Measurements from ENCODE around the gene TMEM81. TPM values are rescaled to one million over a fixed set of nuclear protein-coding genes. Genes with fewer than 3 reads are reported as not detected.

The TMEM81 gene
- total RNA-seq, 1 experiment from 2014 or later = 4.3 TPM

DNA sequence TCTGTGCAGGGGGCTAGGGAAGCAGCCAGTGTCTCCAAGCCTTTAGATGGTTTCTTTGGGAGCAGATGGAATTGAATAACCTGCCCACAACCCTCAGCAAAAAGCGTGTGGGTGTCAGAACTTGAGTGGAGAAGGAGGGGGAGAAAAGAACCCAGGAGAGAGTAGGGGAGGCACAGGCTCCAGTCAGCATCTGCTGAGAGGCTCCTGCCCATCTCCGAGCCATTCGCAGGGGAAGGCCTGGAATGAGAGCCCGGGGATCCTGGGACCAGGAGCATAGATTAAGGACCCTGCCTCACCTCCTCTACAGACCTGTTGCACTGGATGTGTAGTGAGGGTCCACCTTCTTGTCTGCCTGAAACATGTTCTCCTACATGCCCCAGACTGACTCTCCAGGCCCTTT, 16.3 kb downstream of the TMEM81 start:
- Mint-ChIP-seq H3K4me1 (ENCODE audit: low read depth, unreplicated experiment) (no peaks in the 10 kb centered on the region), H3K27ac (ENCODE audit: unreplicated experiment) (no peak overlapping the region), H3K36me3 (ENCODE audit: insufficient read depth, unreplicated experiment) (no peaks in the 10 kb centered on the region), H3K9me3 (ENCODE audit: unreplicated experiment) (no peaks in the 10 kb centered on the region), H3K4me3 (ENCODE audit: unreplicated experiment) (no peak overlapping the region), H3K27me3 (ENCODE audit: insufficient read depth, unreplicated experiment) (peaks cover 2% of the 10 kb centered on the region)
- ChIA-PET CTCF (no interaction called here), POLR2A (no interaction called here)
- Histone ChIP-seq H3K27me3 (replicated peaks; ENCODE audit: control insufficient read depth, insufficient read depth, low read length) (no peaks in the 10 kb centered on the region), H3K4me3 (ENCODE audit: low read depth, low read length) (no peak overlapping the region), H3K9me3 (no peaks in the 10 kb centered on the region), H3K4me1 (no peaks in the 10 kb centered on the region), H3K36me3 (ENCODE audit: control insufficient read depth, insufficient read depth, low read length) (no peaks in the 10 kb centered on the region)
- BruUV-seq (replicated peaks) = no TSS peak
- TF ChIP-seq, protein P1, sequence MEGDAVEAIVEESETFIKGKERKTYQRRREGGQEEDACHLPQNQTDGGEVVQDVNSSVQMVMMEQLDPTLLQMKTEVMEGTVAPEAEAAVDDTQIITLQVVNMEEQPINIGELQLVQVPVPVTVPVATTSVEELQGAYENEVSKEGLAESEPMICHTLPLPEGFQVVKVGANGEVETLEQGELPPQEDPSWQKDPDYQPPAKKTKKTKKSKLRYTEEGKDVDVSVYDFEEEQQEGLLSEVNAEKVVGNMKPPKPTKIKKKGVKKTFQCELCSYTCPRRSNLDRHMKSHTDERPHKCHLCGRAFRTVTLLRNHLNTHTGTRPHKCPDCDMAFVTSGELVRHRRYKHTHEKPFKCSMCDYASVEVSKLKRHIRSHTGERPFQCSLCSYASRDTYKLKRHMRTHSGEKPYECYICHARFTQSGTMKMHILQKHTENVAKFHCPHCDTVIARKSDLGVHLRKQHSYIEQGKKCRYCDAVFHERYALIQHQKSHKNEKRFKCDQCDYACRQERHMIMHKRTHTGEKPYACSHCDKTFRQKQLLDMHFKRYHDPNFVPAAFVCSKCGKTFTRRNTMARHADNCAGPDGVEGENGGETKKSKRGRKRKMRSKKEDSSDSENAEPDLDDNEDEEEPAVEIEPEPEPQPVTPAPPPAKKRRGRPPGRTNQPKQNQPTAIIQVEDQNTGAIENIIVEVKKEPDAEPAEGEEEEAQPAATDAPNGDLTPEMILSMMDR (IDR thresholded peaks at IDR 0.05; ENCODE audit: insufficient read depth in 1 of 2, low read depth in 1 of 2, low read length in 1 of 2, severe bottlenecking in 1 of 2, unreplicated experiment in 1 of 2) = no peak
- intact Hi-C loops (cut with micrococcal nuclease; ENCODE audit: unreplicated experiment) = no loop called here
- DNase-seq = no peak

DNA sequence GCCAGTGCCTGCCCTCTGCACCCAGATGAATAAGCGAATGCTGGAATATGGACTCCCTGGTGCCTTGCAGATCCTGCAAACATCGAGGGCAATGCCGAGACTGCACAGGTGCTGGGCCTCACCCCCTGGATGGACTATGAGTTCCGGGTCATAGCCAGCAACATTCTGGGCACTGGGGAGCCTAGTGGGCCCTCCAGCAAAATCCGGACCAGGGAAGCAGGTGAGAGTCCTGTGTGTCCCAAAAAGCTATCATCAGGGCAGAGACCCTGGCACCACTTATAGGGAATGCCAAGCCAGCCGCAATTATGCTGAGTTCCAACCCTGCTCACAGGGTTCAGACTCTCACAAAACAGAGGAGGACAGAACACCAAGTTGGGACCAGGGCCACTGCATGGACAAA, 17.2 kb downstream of the TMEM81 start:
- Mint-ChIP-seq H3K36me3 (ENCODE audit: insufficient read depth, unreplicated experiment) (no peaks in the 10 kb centered on the region), H3K27ac (ENCODE audit: unreplicated experiment) (no peak overlapping the region), H3K9me3 (ENCODE audit: unreplicated experiment) (no peaks in the 10 kb centered on the region), H3K4me1 (ENCODE audit: low read depth, unreplicated experiment) (no peaks in the 10 kb centered on the region), H3K4me3 (ENCODE audit: unreplicated experiment) (no peak overlapping the region), H3K27me3 (ENCODE audit: insufficient read depth, unreplicated experiment) (peaks cover 2% of the 10 kb centered on the region)
- intact Hi-C loops (cut with micrococcal nuclease; ENCODE audit: unreplicated experiment) = no loop called here
- TF ChIP-seq, protein P1 (IDR thresholded peaks at IDR 0.05; ENCODE audit: insufficient read depth in 1 of 2, low read depth in 1 of 2, low read length in 1 of 2, severe bottlenecking in 1 of 2, unreplicated experiment in 1 of 2) = no peak
- Histone ChIP-seq H3K27me3 (replicated peaks; ENCODE audit: control insufficient read depth, insufficient read depth, low read length) (no peaks in the 10 kb centered on the region), H3K4me1 (no peaks in the 10 kb centered on the region), H3K36me3 (ENCODE audit: control insufficient read depth, insufficient read depth, low read length) (no peaks in the 10 kb centered on the region), H3K9me3 (no peaks in the 10 kb centered on the region), H3K4me3 (ENCODE audit: low read depth, low read length) (no peak overlapping the region)
- ChIA-PET POLR2A (no interaction called here), CTCF (interaction anchor here (0.9 kb wide), 1 partner anchor 78 kb away, joined by 3 read pairs; no protein-coding TSS in a partner anchor)
- no TSS peak for BruUV-seq (replicated peaks)
- no peak for DNase-seq

DNA sequence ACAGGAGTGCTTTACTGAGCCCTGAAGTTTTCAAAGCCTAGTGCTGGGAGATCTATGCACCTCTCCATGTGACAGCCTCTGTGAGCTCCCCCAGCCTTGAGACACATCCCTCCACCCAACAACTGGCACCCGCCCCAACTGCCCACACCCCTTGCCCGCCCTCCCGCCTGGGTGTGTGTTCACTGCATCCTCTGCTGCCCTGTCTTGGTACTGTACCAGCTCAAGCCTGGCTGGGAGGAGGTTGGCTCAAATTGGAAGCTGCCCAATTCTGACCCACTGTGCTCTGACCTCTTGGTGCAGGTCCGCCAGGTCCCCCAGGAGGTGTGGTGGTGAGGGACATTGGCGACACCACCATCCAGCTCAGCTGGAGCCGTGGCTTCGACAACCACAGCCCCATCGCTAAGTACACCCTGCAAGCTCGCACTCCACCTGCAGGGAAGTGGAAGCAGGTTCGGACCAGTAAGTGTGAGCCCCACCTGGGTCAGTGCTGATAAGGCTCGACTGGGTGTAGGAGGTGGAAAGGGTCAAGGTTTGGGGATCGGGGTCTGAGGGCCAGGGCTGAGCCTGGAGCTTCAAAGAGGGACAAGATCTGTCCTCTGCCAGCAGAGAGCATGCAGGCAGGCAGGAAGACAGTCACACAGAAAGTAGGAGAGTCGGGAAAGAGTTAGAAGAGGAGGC, 18.0 kb downstream of the TMEM81 start:
- no peaks in the 10 kb centered on the region for H3K36me3 ChIP-seq (ENCODE audit: control insufficient read depth, insufficient read depth, low read length)
- H3K9me3 ChIP-seq = no peaks in the 10 kb centered on the region
- no peaks in the 10 kb centered on the region for H3K9me3 Mint-ChIP-seq (ENCODE audit: unreplicated experiment)
- no peak for DNase-seq
- no peak overlapping the region for H3K4me3 ChIP-seq (ENCODE audit: low read depth, low read length)
- BruUV-seq (replicated peaks) = no TSS peak
- H3K4me3 Mint-ChIP-seq (ENCODE audit: unreplicated experiment) = no peak overlapping the region
- H3K36me3 Mint-ChIP-seq (ENCODE audit: insufficient read depth, unreplicated experiment) = no peaks in the 10 kb centered on the region
- intact Hi-C loops (cut with micrococcal nuclease; ENCODE audit: unreplicated experiment) = no loop called here
- no peaks in the 10 kb centered on the region for H3K27me3 ChIP-seq (replicated peaks; ENCODE audit: control insufficient read depth, insufficient read depth, low read length)
- no peaks in the 10 kb centered on the region for H3K4me1 ChIP-seq
- no peak overlapping the region for H3K27ac Mint-ChIP-seq (ENCODE audit: unreplicated experiment)
- TF ChIP-seq, protein P1 (IDR thresholded peaks at IDR 0.05; ENCODE audit: insufficient read depth in 1 of 2, low read depth in 1 of 2, low read length in 1 of 2, severe bottlenecking in 1 of 2, unreplicated experiment in 1 of 2) = peak in 1 of 2 experiments; percentile 29
- H3K4me1 Mint-ChIP-seq (ENCODE audit: low read depth, unreplicated experiment) = no peaks in the 10 kb centered on the region
- H3K27me3 Mint-ChIP-seq (ENCODE audit: insufficient read depth, unreplicated experiment) = peaks cover 2% of the 10 kb centered on the region
- ChIA-PET CTCF (interaction anchor here (0.9 to 1.0 kb wide), 3 partner anchors 67 to 189 kb away, joined by 3 to 5 read pairs (median 4); no protein-coding TSS in a partner anchor), POLR2A (no interaction called here)
